C4-2B (cell line): ENCODE data around the gene DTX4.

Experiments used
- ZFX ChIP-seq: fragments of 450-650 bp; IDR thresholded peaks from 2 replicates; pipeline ENCODE4 v1.6.1; 2017
- TF ChIP-seq, protein P1 (sequence below): fragments of 450-650 bp; conservative IDR thresholded peaks from 2 replicates; pipeline ENCODE4 v1.5.1; 2017; ENCODE audit warnings: mild to moderate bottlenecking

DNA sequence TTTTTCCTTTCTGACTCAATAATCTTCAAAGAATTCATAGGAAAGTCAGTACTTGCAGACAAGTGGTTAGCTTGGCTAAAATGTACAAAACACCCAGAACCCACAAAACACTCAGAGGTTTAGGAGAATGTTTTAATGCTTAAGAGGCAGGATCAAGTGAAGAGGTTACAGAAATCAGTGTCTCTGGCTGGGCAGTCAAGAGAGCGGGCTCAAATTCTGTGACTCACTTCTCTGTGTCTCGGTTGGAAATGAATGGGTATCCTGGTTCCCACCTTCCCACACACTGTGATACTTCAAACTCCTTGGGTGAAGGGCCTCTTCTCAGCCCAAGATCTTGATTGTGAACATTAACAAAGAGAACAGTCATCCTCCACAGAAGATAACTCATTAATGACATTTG, 37.0 kb downstream of the DTX4 start:
- TF ChIP-seq, protein P1, sequence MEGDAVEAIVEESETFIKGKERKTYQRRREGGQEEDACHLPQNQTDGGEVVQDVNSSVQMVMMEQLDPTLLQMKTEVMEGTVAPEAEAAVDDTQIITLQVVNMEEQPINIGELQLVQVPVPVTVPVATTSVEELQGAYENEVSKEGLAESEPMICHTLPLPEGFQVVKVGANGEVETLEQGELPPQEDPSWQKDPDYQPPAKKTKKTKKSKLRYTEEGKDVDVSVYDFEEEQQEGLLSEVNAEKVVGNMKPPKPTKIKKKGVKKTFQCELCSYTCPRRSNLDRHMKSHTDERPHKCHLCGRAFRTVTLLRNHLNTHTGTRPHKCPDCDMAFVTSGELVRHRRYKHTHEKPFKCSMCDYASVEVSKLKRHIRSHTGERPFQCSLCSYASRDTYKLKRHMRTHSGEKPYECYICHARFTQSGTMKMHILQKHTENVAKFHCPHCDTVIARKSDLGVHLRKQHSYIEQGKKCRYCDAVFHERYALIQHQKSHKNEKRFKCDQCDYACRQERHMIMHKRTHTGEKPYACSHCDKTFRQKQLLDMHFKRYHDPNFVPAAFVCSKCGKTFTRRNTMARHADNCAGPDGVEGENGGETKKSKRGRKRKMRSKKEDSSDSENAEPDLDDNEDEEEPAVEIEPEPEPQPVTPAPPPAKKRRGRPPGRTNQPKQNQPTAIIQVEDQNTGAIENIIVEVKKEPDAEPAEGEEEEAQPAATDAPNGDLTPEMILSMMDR: no peak
- TF ChIP-seq ZFX: no peak
